HG03521 (cell line): ENCODE results near the gene RBP5.

Experiments used
- ATAC-seq: cut with Tn5 transposase; IDR thresholded peaks from one replicate; pipeline ENCODE4 v1.9.1; 2021; ENCODE audit warnings: mild to moderate bottlenecking, moderate library complexity; ENCODE audit not compliant: unreplicated experiment

RBP5 gene

GRCh38 chr12:7102582-7102981 lies 26.1 kb downstream of the RBP5 start:
- ATAC-seq, result no peak

- no peak for ATAC-seq
These were observed 27.0 kb downstream of the RBP5 start for GRCh38 chr12:7101694-7102131.

DNA sequence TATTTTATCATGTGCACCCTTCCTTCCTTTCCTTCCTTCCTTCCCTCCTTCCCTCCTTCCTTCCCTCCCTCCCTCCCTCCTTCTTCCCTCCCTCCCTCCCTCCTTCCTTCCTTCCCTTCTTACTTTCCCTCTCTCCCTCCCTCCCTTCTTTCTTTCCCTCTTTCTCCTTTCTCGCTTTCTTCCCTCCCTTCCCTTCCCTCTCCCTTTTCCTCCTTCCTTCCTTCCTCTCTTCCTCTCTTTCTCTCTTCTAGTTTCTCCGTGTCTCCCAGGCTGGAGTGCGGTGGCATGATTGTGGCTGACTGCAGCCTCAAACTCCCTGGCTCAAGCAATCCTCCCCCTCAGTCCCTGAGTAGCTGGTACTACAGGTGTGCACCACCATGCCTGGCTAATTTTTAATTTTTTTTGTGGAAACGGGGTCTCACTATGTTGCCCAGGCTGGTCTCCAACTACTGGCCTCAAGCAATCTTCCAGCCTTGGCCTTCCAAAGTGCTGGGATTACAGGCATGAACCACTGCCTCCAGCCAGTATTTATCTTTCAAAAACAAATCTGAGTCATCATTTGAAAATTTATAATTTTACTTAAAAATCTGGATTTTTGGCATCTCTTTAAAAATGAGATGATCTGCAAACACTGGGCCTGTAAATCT lies 27.5 kb downstream of the RBP5 start:
- no peak for ATAC-seq

GRCh38 chr12:7100239-7100638 lies 28.4 kb downstream of the RBP5 start:
- no peak for ATAC-seq

DNA sequence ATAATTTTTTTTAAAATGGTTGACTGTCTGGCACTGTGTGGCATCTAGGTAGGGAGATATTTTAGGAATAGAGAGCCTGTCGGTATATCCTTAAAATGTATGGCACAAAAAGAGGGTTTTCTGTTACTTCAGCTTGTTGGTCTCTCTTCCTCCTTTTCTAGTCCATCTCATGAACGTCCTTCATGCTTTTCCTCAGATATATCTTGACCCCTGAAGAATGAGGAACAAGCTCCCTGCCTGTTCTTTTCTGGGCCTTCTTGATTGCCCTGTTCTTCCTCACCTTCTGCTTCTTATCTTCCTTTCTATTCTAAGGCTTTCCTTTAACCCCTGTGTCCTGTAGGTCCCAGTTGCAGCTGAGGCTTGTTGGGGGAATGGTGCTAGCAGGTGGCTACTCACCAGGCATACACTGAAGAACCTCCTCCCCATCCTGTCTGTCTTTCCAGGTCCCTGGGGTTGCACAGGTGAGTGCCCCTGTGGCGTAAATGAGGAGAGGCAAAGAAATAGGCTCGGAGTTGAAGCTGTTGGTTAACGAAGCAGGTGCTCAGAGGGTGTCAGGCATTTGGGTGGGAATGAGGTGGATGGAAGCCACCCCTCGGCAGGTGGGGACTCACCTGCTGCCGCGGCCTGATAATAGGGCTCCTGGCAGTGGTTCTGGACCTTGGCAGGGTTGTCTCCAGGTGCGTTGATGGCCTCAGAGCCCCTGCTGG lies 29.2 kb downstream of the RBP5 start:
- no peak for ATAC-seq

GRCh38 chr12:7096979-7097378 lies 31.7 kb downstream of the RBP5 start:
- no peak for ATAC-seq

DNA sequence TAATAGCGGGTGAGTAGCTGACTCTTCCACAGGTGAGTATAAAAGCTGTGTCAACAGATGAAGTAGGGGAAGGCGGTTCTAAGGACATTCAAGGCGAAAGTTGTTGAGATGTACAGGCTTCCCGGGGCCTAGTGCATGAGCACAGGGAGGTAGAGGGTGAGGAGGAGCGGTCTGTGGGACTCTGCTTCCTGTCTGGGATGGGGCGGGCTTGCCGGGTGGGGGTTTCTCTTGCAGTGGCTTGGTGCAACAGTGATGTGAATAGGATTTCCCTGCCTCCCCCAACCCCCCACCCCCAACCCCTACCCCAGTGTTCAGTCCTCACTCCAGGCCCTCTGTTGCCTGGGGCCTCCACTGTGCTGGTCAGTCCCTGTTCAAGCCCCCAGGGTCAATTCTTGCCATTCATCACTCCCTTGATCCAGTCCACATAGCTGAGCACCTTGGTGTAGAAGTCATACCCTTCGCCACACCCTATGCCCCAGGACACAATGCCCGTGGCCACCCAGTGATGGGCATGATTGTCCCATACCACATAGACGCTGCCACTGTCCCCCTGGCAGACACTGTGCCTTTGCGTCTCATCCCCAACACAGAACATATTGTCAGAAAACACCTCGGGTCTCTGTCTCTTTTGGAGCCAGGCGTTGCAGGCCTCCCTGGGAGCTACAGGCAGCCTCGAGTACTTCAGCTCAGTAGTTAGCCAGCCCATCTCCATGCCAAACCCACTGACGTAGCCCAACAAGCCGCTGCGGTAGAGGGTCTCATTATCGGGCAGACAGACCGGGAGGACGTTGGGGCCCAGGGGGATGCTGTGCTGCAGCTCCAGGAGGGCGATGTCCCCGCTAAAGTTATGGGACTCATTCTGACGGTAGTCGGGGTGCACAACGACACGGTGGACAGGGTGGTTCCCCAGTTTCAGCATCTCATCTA lies 32.4 kb downstream of the RBP5 start:
- no peak for ATAC-seq

GRCh38 chr12:7093892-7094291 lies 34.8 kb downstream of the RBP5 start:
- ATAC-seq, result no peak

DNA sequence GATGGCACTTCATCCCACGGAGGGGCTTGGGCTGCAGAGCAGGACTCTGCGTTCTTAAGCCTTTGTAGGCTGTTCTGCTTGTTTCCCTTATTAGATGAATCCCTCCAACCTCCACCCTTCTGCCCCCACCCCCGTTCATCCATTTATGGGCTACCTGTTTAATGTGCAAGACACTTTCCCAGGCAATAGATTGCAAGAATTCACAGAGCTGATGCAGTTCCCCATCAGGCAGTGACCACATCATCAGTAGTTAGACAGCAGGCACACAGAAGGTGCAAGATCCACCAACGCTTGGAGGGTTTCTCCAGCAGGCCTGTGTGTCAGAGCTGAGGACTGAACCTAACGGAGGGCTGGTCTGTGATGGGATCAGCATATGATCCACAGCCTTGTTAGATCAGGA lies 35.2 kb downstream of the RBP5 start:
- ATAC-seq, result no peak

- no peak for ATAC-seq
These were observed 35.7 kb downstream of the RBP5 start for GRCh38 chr12:7092986-7093460.

- ATAC-seq, result no peak
These were observed 36.3 kb downstream of the RBP5 start, which contains the start of gene C1R for GRCh38 chr12:7092229-7092985. C1R (minus strand) TSS chr12:7092445; CDS start chr12:7092388, 57 bp downstream.

- no peak for ATAC-seq
These were observed 36.9 kb downstream of the RBP5 start for GRCh38 chr12:7091660-7092228.

DNA sequence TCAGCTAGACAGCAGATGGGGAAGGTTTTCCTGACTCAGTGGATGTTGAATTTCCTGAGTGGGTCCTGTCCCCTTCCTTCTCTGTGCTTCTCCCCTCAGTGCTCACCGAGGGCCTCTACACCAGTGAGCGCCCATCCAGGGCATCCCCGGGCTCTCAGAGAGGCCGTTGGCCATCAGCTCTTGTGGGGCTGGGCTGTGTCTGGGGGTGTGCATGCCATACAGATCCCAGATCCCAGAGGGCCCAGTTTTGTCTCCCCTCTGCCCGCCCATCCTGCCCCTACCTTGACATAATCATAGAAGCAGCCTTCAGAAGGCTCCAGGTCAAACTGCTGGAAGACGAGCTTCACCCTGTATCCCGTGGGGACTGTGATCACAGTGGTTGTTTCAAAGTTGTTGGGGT lies 37.5 kb downstream of the RBP5 start:
- no peak for ATAC-seq

GRCh38 chr12:7090222-7090998 lies 38.3 kb downstream of the RBP5 start:
- ATAC-seq, result no peak

DNA sequence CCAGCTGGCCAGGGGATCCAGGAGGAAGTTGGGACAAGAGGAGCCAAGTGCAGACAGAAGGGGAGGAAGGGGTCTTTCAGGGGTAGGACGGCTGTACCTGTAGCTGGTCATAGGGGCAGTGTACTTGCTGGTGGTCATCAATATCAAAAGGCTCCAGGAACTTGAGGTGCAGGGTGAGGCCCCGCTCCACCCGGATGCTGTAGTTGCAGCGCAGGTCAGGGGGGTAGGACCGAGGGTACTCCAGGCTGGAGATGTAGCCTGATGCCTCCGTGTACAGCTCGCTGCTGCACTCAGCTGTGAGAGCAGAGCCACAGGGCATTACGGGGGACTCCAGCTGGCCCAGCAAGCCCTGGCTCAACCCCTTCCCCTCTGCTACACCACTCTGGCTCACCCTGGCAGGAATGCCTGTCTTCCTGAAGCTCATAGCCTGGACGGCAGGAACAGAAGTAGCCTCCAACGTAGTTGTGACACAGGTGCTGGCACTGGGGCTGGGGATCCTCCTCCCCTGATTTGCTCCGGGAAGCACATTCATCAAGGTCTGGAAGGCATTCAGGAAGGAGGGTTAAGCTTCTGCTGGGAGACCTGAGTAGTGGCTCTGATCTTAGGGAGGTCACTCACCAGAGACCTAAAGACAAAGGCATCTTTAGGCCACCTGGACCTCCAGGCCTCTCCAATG lies 39.4 kb downstream of the RBP5 start:
- no peak for ATAC-seq

DNA sequence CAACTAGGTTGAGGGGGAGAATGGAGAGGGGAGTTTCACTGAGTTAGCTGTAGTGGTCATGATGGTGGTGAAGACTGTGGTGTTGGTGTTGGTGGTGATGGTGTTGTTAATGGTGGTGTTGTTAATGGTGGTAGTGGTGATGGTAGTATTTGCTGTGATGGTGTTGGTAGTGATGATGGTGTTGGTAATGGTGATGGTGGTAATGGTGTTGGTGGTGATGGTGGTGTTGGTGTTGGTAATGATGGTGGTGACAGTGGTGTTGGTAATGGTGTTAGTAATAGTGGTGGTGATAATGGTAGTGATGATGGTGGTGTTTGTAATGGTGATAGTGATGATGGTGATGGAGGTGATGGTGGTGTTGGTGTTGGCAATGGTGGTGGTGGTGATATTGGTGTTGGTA lies 45.6 kb downstream of the RBP5 start:
- ATAC-seq, result no peak

DNA sequence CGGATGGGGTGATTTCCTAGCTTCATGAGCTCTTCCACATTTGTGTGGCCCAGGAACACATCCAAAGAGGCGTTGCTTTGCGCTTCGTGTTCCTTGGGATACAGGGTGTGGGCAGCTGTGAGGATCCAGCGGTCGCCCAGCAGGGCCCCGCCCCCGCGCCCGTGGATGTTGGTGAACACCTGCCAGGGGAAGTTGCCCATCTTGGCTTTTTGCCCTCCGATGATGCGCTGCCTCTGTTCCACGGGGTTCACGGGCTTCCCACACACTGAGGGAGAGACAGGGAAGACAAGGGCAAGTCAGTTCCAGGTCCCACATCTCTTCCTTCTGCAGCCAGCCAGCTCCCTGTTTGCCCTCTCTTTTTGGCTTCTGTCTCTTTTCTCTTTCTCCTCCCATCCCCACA lies 47.7 kb downstream of the RBP5 start:
- no peak for ATAC-seq

- no peak for ATAC-seq
These were observed 48.9 kb downstream of the RBP5 start for GRCh38 chr12:7079826-7080125.

GRCh38 chr12:7078163-7078562 lies 50.5 kb downstream of the RBP5 start:
- ATAC-seq, result no peak
